H1 (cell line): ENCODE data around the gene CARD11. TPM values are rescaled to one million over a fixed set of nuclear protein-coding genes. Genes with fewer than 3 reads are reported as not detected.

ENCODE experiments used
- CTCF ChIA-PET: fragments of 300-600 bp; sonication (Branson Sonifier 250); formaldehyde crosslinking; loops from one replicate; lab custom pipeline; 2021; ENCODE audit not compliant: partially characterized antibody; lab: Charles Lee
- POLR2A ChIA-PET: fragments of 300-600 bp; sonication (Branson Sonifier 250); formaldehyde crosslinking; loops from one replicate; lab custom pipeline; 2021; ENCODE audit warnings: inconsistent platforms; ENCODE audit not compliant: partially characterized antibody; lab: Charles Lee
- DNase-seq, 2 experiments: peaks; one replicate each; pipeline versions ENCODE4 v3.0.0 to v3.0.0-alpha.2; 2010 to 2022; ENCODE audit warnings: low spot score in 2 of 2, low read depth in 1 of 2, mixed read lengths in 1 of 2
- FAIRE-seq: peaks from 2 replicates; lab custom pipeline; 2011; peaks lifted over from hg19 to GRCh38; lab: Jason Lieb, UNC
- H2AFZ ChIP-seq: 2 replicates; pipeline ENCODE4 v1.8.1; 2012; ENCODE audit warnings: low read length, inconsistent platforms
- H2AK5ac ChIP-seq: 2 replicates; pipeline ENCODE4 v1.6.1; 2013; ENCODE audit warnings: low read depth, low read length
- H2BK120ac ChIP-seq: replicated peaks from 2 replicates; pipeline ENCODE3; 2013; ENCODE audit warnings: low read depth, low read length, inconsistent platforms
- H2BK12ac ChIP-seq: 2 replicates; pipeline ENCODE4 v1.6.1; 2013; ENCODE audit warnings: low read depth, low read length
- H2BK15ac ChIP-seq: 2 replicates; pipeline ENCODE4 v1.6.1; 2013; ENCODE audit warnings: low read length
- H2BK20ac ChIP-seq: 2 replicates; pipeline ENCODE4 v1.6.1; 2013; ENCODE audit warnings: low read length
- H2BK5ac ChIP-seq: 2 replicates; pipeline ENCODE4 v1.6.1; 2013; ENCODE audit warnings: low read depth, low read length
- H3K14ac ChIP-seq: 2 replicates; pipeline ENCODE4 v1.6.1; 2013; ENCODE audit warnings: inconsistent platforms; ENCODE audit not compliant: insufficient read length
- H3K18ac ChIP-seq: 2 replicates; pipeline ENCODE4 v1.6.1; 2013; ENCODE audit warnings: low read length; ENCODE audit errors: extremely low read depth
- H3K23ac ChIP-seq: 2 replicates; pipeline ENCODE4 v1.6.1; 2013; ENCODE audit warnings: inconsistent platforms; ENCODE audit not compliant: insufficient read length
- H3K23me2 ChIP-seq: 2 replicates; pipeline ENCODE4 v1.6.1; 2013; ENCODE audit warnings: low read depth, low read length
- H3K27ac ChIP-seq: 2 replicates; pipeline ENCODE4 v1.6.1; 2011; ENCODE audit warnings: low read depth, low read length, inconsistent platforms
- H3K27me3 ChIP-seq, 4 experiments: replicated peaks in 1 of 4; 1 replicate in 1 of 4; 2 replicates in 3 of 4; pipeline versions ENCODE4 v1.6.1 to v1.8.1; 2011 to 2013; ENCODE audit warnings: low read length in 3 of 4, mild to moderate bottlenecking in 3 of 4, inconsistent platforms in 2 of 4, mixed read lengths in 2 of 4, moderate library complexity in 1 of 4; ENCODE audit not compliant: control insufficient read depth in 3 of 4, insufficient read depth in 3 of 4; ENCODE audit errors: extremely low read depth in 1 of 4
- H3K36me3 ChIP-seq, 4 experiments: 2 replicates each; pipeline versions ENCODE4 v1.6.1 to v1.8.1; 2011 to 2013; ENCODE audit warnings: mild to moderate bottlenecking in 4 of 4, low read length in 3 of 4, moderate library complexity in 2 of 4, control low read depth in 1 of 4, inconsistent platforms in 1 of 4; ENCODE audit not compliant: insufficient read depth in 4 of 4, control insufficient read depth in 2 of 4
- H3K4ac ChIP-seq: replicated peaks from 2 replicates; pipeline ENCODE3; 2013; ENCODE audit warnings: low read length, low read depth, mixed read lengths, inconsistent platforms; ENCODE audit not compliant: insufficient read length
- H3K4me1 ChIP-seq, 4 experiments: replicated peaks in 1 of 4; 1 replicate in 1 of 4; 2 replicates in 3 of 4; pipeline versions ENCODE4 v1.6.1 to v1.8.1; 2011 to 2013; ENCODE audit warnings: low read length in 3 of 4, inconsistent platforms in 2 of 4, mixed read lengths in 1 of 4; ENCODE audit not compliant: insufficient read depth in 4 of 4, control insufficient read depth in 3 of 4
- H3K4me2 ChIP-seq, 2 experiments: 2 replicates each; pipeline versions ENCODE4 v1.6.1 to v1.8.1; 2011 to 2013; ENCODE audit warnings: low read depth in 2 of 2, low read length in 2 of 2, control low read depth in 1 of 2, inconsistent platforms in 1 of 2, mild to moderate bottlenecking in 1 of 2; ENCODE audit not compliant: insufficient read depth in 1 of 2
- H3K4me3 ChIP-seq, 4 experiments: fragments of 200-600, 300-600 bp in 1 of 4; sonication (generic), shearing (Covaris generic), sonication (Bioruptor Twin) in 1 of 4; 2 replicates each; pipeline versions ENCODE4 v1.5.1 to v1.8.1; 2011 to 2016; ENCODE audit warnings: low read length in 4 of 4, low read depth in 3 of 4, control low read depth in 2 of 4, inconsistent platforms in 2 of 4, mild to moderate bottlenecking in 2 of 4, mixed read lengths in 1 of 4, moderate library complexity in 1 of 4; ENCODE audit not compliant: insufficient read depth in 2 of 4; ENCODE audit errors: extremely low read depth in 1 of 4
- H3K56ac ChIP-seq: replicated peaks from 2 replicates; pipeline ENCODE3; 2013; ENCODE audit warnings: low read depth, mild to moderate bottlenecking, mixed read lengths, low read length, inconsistent platforms; ENCODE audit not compliant: insufficient read length
- H3K79me1 ChIP-seq: 2 replicates; pipeline ENCODE4 v1.6.1; 2013; ENCODE audit warnings: low read depth, low read length, control low read depth
- H3K79me2 ChIP-seq, 2 experiments: 2 replicates each; pipeline versions ENCODE4 v1.6.1 to v1.8.1; 2012 to 2013; ENCODE audit warnings: low read length in 2 of 2, mild to moderate bottlenecking in 2 of 2, inconsistent platforms in 1 of 2; ENCODE audit not compliant: insufficient read depth in 2 of 2, control insufficient read depth in 1 of 2
- H3K9ac ChIP-seq, 4 experiments: replicated peaks in 1 of 4; 1 replicate in 1 of 4; 2 replicates in 3 of 4; pipeline versions ENCODE4 v1.6.1 to v1.8.1; 2011 to 2013; ENCODE audit warnings: low read depth in 3 of 4, low read length in 3 of 4, control low read depth in 2 of 4, mild to moderate bottlenecking in 2 of 4, moderate library complexity in 2 of 4, inconsistent platforms in 1 of 4; ENCODE audit errors: extremely low read depth in 1 of 4
- H3K9me3 ChIP-seq, 2 experiments: 2 replicates each; pipeline versions ENCODE4 v1.6.1 to v1.8.1; 2012 to 2013; ENCODE audit warnings: mild to moderate bottlenecking in 2 of 2, moderate library complexity in 2 of 2, control low read depth in 1 of 2, inconsistent platforms in 1 of 2, low read depth in 1 of 2, low read length in 1 of 2, mixed read lengths in 1 of 2; ENCODE audit not compliant: insufficient read depth in 2 of 2
- H4K20me1 ChIP-seq, 2 experiments: replicated peaks in 1 of 2; 2 replicates each; pipeline versions ENCODE3 to v1.8.1; 2011 to 2013; ENCODE audit warnings: inconsistent platforms in 2 of 2, low read length in 2 of 2, mild to moderate bottlenecking in 1 of 2; ENCODE audit not compliant: insufficient read depth in 2 of 2, control insufficient read depth in 1 of 2
- H4K5ac ChIP-seq: 2 replicates; pipeline ENCODE4 v1.6.1; 2013; ENCODE audit warnings: low read length, low read depth, mixed read lengths, inconsistent platforms; ENCODE audit not compliant: insufficient read length
- H4K8ac ChIP-seq: 2 replicates; pipeline ENCODE4 v1.8.0; 2013; ENCODE audit warnings: mild to moderate bottlenecking, moderate library complexity, low read length, inconsistent platforms; ENCODE audit not compliant: insufficient read depth; ENCODE audit errors: extremely low read depth
- H4K91ac ChIP-seq: replicated peaks from 2 replicates; pipeline ENCODE3; 2013; ENCODE audit warnings: low read length, mixed read lengths, inconsistent platforms; ENCODE audit not compliant: insufficient read length
- CEBPB ChIP-seq: IDR thresholded peaks from 2 replicates; pipeline ENCODE4 v1.6.1; 2012; ENCODE audit warnings: low read depth, low read length
- WGBS, 2 experiments: shearing (Covaris generic) in 1 of 2; methylation state at CpG; one replicate each; pipeline versions ENCODE4 v1.1.6 to v1.1.7; 2013 to 2015; ENCODE audit warnings: low lambda C conversion rate in 2 of 2, mixed read lengths in 2 of 2, inconsistent platforms in 1 of 2, low coverage in 1 of 2, missing lambda C conversion rate in 1 of 2; ENCODE audit not compliant: insufficient replicate concordance in 2 of 2, insufficient coverage in 1 of 2, insufficient read length in 1 of 2; ENCODE audit errors: extremely low coverage in 1 of 2, missing lambda C conversion rate in 1 of 2; 5-methylcytosine and 5-hydroxymethylcytosine counted together
- polyA plus RNA-seq, 7 experiments: library from polyadenylated mRNA; depleted of rRNA in 3 of 7; stranded (reverse) in 5 of 7; unstranded in 2 of 7; fragments of >200 nt in 5 of 7; fragments of 200-250 nt in 2 of 7; gene quantifications; 1 replicate in 5 of 7; 2 replicates in 1 of 7; 4 replicates in 1 of 7; pipeline versions ENCODE4 v1.2.1 to v1.2.3, GENCODE V29; 2011 to 2013; ENCODE audit warnings: missing spikeins in 2 of 7, mixed read lengths in 2 of 7
- total RNA-seq: library from RNA; stranded (reverse); fragmentation: NEBNext Ultra II Directional; extraction: Animal tissue kit (Norgen Biotek cat#: 25700); gene quantifications from 2 replicates; pipeline ENCODE4 v1.2.1, GENCODE V29; 2021

The CARD11 gene
- total and polyA plus RNA-seq, 2 of the 8 experiments (the other 6 are each of a cell fraction or from before 2014, with no cell fraction given), result 12.6 to 29.8 TPM

GRCh38 chr7:2892549-2892948 lies 151.1 kb downstream of the CARD11 start:
- Histone ChIP-seq H2AFZ (no peak overlapping the region), H4K8ac (no peak overlapping the region; the same call in 1 of the 2 replicates), H3K4me1 (no peaks in the 10 kb centered on the region; a peak in 1 of 7 replicates), H3K9me3 (no peaks in the 10 kb centered on the region), H4K20me1 (no peaks in the 10 kb centered on the region), H3K4me3 (no peak overlapping the region), H3K79me1 (no peaks in the 10 kb centered on the region), H2BK5ac (no peak overlapping the region), H2AK5ac (no peak overlapping the region), H4K5ac (no peak overlapping the region), H3K4me2 (no peak overlapping the region), H2BK20ac (no peak overlapping the region), H3K18ac (no peak overlapping the region), H3K14ac (no peak overlapping the region), H2BK15ac (no peak overlapping the region), H3K56ac (no peak overlapping the region), H3K4ac (no peak overlapping the region), H3K23ac (no peak overlapping the region), H3K27ac (no peak overlapping the region), H3K9ac (no peak overlapping the region), H3K23me2 (no peaks in the 10 kb centered on the region), H4K91ac (no peak overlapping the region), H2BK12ac (no peak overlapping the region), H3K79me2 (no peaks in the 10 kb centered on the region), H3K36me3 (no peaks in the 10 kb centered on the region), H3K27me3 (no peaks in the 10 kb centered on the region), H2BK120ac (no peak overlapping the region)
- FAIRE-seq, result no peak
- 88% methylated on average over 8 of the region's 8 CpGs; no CpG with 5 or more reads in 1 of the 2 experiments for WGBS, 2 experiments
- ChIA-PET CTCF (interaction anchor here (0.7 to 2.4 kb wide), 6 partner anchors 9 to 108 kb away, joined by 3 to 12 read pairs (median 4); no protein-coding TSS in a partner anchor), POLR2A (no interaction called here)
- DNase-seq, result no peak
- TF ChIP-seq CEBPB, result no peak
